ENCODE data around the gene PPID.
"Not testable (repeated sequence)": the region's sequence is repeated elsewhere in the genome, so short reads cannot be mapped to it uniquely, and the experiment has no call there.

The PPID gene

DNA sequence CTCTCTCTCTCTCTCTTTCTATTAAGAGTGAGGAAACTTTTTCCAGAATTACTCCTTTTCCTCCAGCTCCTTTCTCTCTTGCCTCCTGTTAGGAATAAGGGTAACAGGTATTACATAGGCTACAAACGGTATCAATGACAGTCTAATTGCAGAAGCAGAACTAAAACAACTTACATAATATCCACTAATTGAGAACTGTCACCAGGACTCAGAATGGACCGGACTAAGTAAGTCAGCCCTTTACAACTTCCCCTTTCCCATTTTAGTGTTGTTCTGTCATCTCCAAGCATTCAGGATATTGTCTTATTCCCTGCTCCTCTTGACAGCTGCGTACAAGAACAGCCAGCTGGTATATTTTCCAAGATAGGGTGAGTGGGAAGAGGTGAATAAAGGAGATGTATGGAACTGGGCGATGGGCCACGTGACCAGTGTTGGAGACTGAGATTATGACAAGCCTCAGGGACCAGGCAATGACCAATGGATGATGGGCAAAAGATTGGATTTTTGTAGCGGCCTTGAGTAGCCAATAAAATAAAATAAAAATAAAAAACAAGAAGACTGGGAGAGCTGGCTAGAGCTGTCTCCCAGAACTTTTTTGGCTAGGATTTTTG is 43.3 kb upstream of the PPID start:
- no peak for DNase-seq (ENCODE audit: extremely low spot score)
- POLR2A ChIA-PET: no interaction called here
- TF ChIP-seq, protein P1, sequence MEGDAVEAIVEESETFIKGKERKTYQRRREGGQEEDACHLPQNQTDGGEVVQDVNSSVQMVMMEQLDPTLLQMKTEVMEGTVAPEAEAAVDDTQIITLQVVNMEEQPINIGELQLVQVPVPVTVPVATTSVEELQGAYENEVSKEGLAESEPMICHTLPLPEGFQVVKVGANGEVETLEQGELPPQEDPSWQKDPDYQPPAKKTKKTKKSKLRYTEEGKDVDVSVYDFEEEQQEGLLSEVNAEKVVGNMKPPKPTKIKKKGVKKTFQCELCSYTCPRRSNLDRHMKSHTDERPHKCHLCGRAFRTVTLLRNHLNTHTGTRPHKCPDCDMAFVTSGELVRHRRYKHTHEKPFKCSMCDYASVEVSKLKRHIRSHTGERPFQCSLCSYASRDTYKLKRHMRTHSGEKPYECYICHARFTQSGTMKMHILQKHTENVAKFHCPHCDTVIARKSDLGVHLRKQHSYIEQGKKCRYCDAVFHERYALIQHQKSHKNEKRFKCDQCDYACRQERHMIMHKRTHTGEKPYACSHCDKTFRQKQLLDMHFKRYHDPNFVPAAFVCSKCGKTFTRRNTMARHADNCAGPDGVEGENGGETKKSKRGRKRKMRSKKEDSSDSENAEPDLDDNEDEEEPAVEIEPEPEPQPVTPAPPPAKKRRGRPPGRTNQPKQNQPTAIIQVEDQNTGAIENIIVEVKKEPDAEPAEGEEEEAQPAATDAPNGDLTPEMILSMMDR (IDR thresholded peaks at IDR 0.05; ENCODE audit: control extremely low read depth, extremely low read depth, low read depth, missing control alignments): no peak
- CTCF ChIA-PET: no interaction called here

DNA sequence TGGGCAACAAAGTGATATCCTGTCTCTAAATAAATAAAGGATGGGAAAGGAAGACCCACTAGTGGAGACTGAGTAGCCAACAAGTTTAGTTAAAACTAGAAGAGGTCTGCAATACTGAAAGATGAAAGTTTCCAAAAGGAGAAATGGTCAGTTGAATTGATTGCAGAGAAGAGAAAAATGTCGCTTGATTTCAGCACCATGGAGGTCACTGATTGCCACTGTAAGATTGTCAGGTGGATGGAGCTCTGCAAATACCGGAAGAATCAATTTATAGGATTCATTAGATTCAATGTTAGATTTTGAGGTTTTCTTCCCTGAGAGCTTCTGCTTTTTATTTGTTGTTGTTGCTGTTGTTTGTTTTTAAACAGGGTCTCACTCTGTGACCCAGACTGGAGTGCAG is 40.3 kb upstream of the PPID start:
- ChIA-PET POLR2A (interaction anchor here (0.6 kb wide), 1 partner anchor 553 kb away, joined by 3 read pairs; the partner anchor contains the start of gene TMEM144), CTCF (interaction anchor here (0.9 kb wide), 1 partner anchor 96 kb away, joined by 3 read pairs; no protein-coding TSS in a partner anchor)
- TF ChIP-seq, protein P1 (IDR thresholded peaks at IDR 0.05; ENCODE audit: control extremely low read depth, extremely low read depth, low read depth, missing control alignments): no peak
- DNase-seq (ENCODE audit: extremely low spot score): no peak

DNA sequence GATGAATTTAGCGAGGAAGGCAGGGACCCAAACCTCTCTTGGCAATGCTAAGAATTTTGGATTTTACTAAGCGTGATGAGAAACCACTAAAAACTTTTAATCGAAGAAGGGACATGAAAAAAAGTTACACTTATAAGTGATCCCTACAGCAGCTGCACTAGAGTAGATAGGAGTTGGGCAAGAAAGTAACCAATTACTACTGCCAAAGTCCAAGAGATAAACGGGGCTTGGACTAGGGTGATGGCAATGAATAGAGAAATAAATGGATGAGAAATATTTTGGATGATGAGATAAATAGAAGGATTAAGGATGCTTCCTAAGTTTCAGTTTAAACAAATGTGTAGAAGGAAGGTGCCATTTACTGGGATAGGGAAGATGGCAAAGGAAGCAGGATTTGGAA is 39.4 kb upstream of the PPID start:
- DNase-seq (ENCODE audit: extremely low spot score): no peak
- POLR2A ChIA-PET: no interaction called here
- TF ChIP-seq, protein P1 (IDR thresholded peaks at IDR 0.05; ENCODE audit: control extremely low read depth, extremely low read depth, low read depth, missing control alignments): no peak
- CTCF ChIA-PET: interaction anchor here (0.9 kb wide), 1 partner anchor 95 kb away, joined by 3 read pairs; no protein-coding TSS in a partner anchor

DNA sequence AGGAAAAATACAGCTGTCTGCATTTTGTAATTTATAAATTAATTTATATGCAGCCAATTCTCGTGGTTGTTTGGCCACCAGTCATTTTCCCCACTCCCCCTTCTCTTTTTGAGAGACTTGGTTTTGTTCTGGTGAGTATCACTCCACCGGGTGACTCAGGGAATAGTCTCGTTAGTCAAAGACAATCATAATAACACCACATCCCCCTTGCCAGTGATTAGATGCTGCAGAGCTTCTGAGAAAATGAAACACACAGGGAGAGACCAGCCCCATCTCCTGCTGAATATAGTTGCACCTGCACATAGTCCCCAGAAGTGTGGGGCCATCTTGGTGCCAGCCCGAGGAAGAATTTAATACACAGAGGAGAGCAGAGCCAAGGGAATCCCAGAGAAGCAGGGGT is 37.7 kb upstream of the PPID start:
- no peak for DNase-seq (ENCODE audit: extremely low spot score)
- ChIA-PET CTCF (interaction anchor here (1.6 kb wide), 1 partner anchor 14 kb away, joined by 3 read pairs; no protein-coding TSS in a partner anchor), POLR2A (no interaction called here)
- TF ChIP-seq, protein P1 (IDR thresholded peaks at IDR 0.05; ENCODE audit: control extremely low read depth, extremely low read depth, low read depth, missing control alignments): no peak

DNA sequence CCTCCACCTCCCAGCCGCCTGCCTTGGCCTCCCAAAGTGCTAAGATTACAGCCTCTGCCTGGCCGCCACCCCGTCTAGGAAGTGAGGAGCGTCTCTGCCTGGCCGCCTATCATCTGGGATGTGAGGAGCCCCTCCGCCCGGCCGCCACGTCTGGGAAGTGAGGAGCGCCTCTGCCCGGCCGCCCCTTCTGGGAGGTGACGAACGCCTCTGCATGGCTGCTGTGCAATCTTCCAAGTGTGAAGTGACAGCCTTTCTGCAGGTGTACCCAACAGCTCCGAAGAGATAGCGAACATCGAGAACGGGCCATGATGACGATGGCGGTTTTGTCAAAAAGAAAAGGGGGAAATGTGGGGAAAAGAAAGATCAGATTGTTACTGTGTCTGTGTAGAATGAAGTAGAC is 36.3 kb upstream of the PPID start:
- POLR2A ChIA-PET; DNase-seq (ENCODE audit: extremely low spot score); CTCF ChIA-PET: not testable (repeated sequence)

DNA sequence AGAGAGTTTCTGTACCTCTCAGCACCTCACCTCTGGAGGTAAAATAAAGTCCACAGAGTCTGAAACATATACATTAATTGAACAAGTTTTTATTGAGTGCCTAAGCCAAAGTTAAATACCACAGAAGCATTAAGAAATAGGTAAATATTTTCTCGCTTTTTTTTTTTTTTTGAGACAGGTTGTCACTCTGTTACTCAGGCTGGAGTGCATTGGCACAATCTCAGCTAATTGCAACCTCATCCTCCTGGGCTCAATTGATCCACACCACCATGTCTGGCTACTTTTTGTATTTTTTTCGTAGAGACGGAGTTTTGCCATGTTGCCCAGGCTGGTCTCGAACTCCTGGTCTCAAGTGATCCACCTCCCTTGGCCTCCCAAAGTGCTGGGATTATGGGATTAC is 35.5 kb upstream of the PPID start:
- TF ChIP-seq, protein P1 (IDR thresholded peaks at IDR 0.05; ENCODE audit: control extremely low read depth, extremely low read depth, low read depth, missing control alignments): no peak
- POLR2A ChIA-PET: no interaction called here
- CTCF ChIA-PET: no interaction called here
- no peak for DNase-seq (ENCODE audit: extremely low spot score)

DNA sequence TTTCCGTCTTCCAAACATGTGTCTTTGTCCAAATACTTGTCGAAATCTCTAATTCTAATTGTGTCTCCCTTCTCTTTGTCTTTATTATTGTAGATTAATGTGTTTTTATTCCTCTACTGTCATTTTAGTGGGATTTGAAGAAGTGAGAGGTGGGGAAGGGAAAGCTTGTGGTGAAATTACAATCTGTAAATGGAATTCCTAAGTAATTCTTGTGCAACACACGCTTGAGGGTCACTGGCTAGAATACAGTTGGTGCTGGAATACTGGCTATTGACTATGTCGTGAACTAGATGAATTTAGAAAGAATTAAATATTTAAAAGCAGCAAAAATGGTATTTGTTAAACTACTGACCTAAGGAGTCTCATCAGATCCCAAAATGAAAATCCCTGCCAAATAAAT is 34.9 kb upstream of the PPID start:
- no peak for DNase-seq (ENCODE audit: extremely low spot score)
- TF ChIP-seq, protein P1 (IDR thresholded peaks at IDR 0.05; ENCODE audit: control extremely low read depth, extremely low read depth, low read depth, missing control alignments): no peak
- ChIA-PET CTCF (no interaction called here), POLR2A (no interaction called here)
